Measurements from ENCODE around the gene PLBD2. TPM values are rescaled to one million over a fixed set of nuclear protein-coding genes. Genes with fewer than 3 reads are reported as not detected.
A peak's percentile ranks its signal among the peaks of the same experiment; 100 is the strongest.
"Not testable (repeated sequence)": the region's sequence is repeated elsewhere in the genome, so short reads cannot be mapped to it uniquely, and the experiment has no call there.

The PLBD2 gene
- total RNA-seq, 1 donor from 2014 or later = 44.2 TPM

DNA sequence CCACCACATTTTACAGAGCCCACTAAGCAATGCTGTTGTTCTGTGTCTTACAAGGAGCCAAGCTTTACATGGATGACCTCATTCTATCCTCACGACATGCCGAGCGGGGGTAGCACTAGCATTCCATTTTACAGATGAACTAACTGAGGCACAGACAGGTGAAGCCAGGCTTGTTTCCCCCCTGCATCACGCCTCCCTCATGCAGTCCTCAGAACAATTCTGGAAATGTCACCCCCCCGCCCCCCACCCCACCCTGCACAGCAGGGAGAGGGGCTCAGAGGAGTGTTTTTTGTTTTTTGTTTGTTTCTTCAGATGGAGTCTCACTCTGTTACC, 25.0 kb upstream of the PLBD2 start:
- ATAC-seq (no peak), DNase-seq (ENCODE audit: low spot score) (no peak)
- intact Hi-C loops (cut with DNase I) = no loop called here

DNA sequence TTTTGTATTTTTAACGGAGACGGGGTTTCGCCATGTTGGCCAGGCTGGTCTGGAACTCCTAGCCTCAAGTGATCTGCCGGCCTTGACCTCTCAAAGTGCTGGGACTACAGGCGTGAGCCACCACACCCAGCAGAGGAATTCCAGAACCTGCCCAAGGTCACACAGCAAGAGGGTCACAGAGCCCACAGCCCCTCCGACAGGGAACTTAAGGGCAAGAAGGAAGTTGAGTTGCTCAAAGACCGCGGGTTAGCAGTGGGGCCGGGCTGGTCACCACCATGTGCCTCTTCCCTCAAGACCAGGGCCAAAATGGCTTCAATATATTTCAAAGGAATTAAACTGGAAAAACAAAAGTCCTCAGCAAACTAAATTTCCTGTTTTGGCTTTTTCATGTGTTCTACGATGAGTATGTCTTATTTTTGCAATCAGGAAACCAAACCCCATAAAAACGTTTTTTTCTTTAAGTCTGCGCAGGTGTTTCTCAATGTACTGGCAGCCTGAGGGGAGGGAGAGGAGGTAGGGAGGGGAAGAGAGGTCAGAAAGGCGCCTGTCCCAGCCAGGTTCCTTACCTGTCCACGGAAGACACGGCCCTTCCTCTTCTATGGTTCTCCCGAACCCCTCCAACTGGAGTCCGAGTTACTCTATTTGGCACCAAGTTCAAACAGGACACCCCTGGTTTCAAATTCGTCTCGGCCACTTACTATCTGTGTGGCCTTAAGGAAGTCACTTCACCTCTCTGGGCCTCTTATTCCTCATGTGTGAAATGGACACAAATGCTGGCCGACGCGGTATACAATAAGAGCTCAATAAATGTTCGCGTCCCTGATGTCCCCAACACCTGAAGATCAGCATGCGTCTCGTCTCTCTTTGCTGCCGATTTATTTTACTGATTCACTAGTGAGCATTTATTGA, 24.3 kb upstream of the PLBD2 start:
- peak; percentile 70 for DNase-seq (ENCODE audit: low spot score)
- peak; percentile 38 for ATAC-seq
- intact Hi-C loops (cut with DNase I) = no loop called here

DNA sequence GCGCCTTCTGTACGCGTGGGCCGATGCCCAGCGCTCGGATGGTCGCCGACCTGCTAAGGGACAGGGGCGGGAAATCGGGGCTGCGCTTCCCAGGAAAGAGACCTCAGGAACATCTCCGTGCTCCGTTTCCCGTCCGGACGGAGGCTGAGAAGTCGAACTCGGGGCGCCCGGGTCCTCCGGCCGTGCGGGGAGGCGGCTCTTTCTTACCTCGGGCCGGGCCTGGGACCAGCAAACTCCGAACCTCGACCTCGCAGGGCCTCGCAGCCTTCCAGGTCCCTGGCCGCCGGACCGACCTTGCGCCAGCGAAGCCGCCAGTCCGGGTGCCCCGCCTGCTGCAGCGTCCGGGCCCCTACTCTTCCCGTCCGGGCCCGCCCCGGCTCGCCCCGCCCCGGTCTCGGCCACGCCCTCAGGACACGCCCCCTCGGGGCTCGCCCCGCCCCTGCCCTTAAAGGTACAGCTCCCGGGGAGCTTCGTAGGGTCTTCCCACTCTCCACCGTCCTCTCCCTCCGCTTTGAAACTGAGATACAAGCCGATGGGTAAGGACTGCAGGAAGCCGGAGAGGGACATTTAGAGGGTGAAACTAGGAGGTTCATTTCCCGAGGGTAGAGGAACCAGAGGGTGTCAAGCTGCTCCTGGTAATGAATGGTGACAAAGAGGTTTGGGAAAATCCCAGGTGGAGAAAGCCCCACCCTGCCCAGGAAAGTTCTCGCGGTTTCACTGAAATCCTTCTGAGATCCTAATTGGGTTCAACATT, 23.4 kb upstream of the PLBD2 start, which contains the start of gene SLC8B1:
Gene SLC8B1, minus strand, starts transcription at position 324 of the 754 bp plus-strand sequence. CDS start 2,231 bp downstream, outside the sequence.
- peak; percentile 95 for DNase-seq (ENCODE audit: low spot score)
- intact Hi-C loops (cut with DNase I) = no loop called here
- ATAC-seq = peak; percentile 99

DNA sequence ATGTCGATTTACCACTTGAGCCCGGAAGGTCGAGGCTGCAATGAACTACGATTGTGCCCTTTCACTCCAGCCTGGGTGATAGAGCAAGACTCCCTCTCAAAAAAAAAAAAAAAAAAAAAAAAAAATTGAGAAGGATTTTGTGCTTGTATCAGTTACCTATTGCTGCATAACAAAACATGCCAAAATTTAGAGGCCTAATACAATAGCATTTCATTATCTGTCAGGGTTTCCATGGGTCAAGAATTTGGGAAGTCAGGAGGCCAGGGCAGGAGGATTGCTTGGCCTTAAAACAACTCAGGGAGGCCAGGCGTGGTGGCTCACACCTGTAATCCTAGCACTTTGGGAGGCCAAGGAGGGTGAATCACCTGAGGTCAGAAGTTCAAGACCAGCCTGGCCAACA, 18.8 kb upstream of the PLBD2 start:
- intact Hi-C loops (cut with DNase I) = no loop called here
- ATAC-seq = no peak
- no peak for DNase-seq (ENCODE audit: low spot score)

GRCh38 chr12:113340061-113340460, 18.3 kb upstream of the PLBD2 start:
- no peak for ATAC-seq

DNA sequence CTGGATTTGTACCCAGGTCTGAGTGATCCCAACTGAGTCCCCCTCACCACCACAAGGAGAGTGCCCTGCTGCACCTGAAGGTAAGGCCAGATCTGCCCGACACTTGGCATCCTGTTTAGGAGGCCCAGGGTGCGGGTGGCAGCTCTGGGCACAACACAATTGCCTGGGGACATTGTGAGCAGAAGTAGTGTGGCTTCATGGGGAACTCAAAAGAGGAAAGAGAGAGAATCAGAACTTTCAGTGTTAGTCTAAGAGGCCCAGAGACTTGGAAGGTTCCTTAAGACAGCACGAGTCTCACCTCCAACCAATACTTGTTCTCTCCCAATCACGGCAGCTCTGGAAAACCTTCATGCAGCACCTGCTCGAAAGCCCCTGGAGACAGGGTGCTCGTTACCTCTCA, 16.9 kb upstream of the PLBD2 start:
- no peak for DNase-seq (ENCODE audit: low spot score)
- ATAC-seq = no peak
- intact Hi-C loops (cut with DNase I) = no loop called here

More at GRCh38 chr12:113340061-113340460, 18.3 kb upstream of the PLBD2 start:
- intact Hi-C loops (cut with DNase I) = no loop called here
- DNase-seq (ENCODE audit: low spot score) = no peak

- DNase-seq (ENCODE audit: low spot score) = no peak
- intact Hi-C loops (cut with DNase I) = no loop called here
- no peak for ATAC-seq
Observed at GRCh38 chr12:113345318-113345717, 13.1 kb upstream of the PLBD2 start.

DNA sequence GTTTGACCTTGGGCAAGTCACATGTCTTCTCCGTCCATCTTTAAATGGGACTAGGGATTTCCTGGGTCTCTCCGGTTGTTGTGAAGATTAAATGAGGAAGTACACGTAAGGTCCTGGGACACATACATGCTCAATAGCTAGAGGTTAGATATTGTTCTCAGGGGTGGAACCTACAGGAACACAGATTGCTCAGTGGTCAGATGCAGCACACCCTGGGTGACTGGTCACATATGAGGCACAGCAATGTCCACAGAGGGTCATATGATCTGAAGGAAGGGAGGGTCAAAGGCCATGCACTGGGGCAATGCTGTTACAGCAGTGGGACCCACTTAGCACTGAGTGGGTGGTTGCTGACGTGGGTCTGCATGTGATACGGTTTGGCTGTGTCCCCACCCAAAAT, 12.0 kb upstream of the PLBD2 start:
- ATAC-seq (no peak), DNase-seq (ENCODE audit: low spot score) (no peak)
- intact Hi-C loops (cut with DNase I) = no loop called here

GRCh38 chr12:113347107-113347506, 11.3 kb upstream of the PLBD2 start:
- intact Hi-C loops (cut with DNase I) = no loop called here
- ATAC-seq (no peak), DNase-seq (ENCODE audit: low spot score) (no peak)

DNA sequence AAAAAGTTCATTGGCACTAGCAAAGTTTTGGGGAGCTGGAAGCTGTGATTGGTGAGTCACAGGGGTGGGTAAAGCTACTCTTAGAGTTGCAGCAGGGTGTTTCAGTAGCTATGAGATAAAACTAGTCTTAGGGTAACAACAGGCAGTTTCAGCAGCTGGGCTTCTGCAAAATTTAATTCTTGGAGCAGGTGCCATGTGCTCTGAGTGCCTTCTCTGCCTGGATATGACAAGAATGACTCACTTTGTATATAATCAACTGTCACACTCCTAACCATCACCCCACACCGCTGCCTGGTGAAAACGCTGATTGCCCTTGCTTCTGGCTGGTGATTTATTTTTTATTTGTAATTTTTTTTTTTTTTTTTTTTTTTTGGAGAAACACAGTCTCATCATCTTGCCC, 10.5 kb upstream of the PLBD2 start:
- DNase-seq (ENCODE audit: low spot score) (no peak), ATAC-seq (no peak)
- intact Hi-C loops (cut with DNase I) = no loop called here

DNA sequence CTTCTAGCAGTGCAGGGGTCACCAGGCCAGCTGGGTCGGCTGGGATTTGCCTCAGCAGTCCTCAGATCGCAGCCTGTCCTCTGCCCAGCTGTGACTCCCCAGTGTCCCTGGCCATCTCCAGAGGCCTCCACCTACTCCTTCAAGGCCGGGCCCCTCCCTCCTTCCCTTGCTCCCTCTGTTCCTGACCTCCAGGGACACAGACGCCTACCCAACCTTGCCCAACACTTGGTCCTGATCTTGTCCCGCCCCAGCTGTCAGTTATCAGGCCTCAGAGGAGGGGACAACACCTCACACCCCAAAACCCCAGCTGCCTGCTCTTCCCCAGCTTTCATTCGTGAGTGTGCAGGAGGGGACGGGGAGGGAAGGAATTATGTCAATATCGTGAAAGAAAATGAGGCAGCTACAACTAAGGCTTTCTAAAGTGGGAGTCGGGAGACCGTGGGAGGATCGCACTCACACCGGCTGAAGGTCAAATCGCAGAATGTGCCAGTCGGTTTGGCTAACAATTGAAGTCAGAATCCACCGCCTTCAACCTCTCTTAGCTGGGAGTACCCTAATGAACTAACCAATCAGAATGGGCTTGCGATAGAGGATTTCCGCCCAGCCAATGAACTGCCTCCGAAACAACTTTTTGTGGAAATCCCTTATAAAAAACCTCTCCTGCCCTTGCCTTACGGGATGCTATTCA, 9.4 kb upstream of the PLBD2 start:
- DNase-seq (ENCODE audit: low spot score) = no peak
- intact Hi-C loops (cut with DNase I) = no loop called here
- no peak for ATAC-seq

GRCh38 chr12:113351089-113351488, 7.3 kb upstream of the PLBD2 start:
- no peak for DNase-seq (ENCODE audit: low spot score)
- no peak for ATAC-seq
- intact Hi-C loops (cut with DNase I) = no loop called here

DNA sequence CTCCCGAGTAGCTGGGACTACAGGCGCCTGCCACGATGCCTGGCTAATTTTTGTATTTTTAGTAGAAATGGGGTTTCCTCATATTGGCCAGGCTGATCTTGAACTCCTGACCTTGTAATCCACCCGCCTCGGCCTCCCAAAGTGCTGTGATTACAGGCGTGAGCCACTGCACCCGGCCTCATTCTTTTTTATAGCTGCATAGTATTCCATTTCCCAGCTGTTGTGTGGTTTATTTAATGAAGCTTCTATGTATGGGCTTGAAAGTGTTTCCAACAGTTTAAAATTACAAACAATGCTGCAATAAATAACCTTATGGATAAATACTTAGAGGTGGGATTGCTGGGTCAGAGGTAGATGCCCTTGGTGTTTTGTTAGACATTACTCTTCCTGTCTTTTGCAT, 4.2 kb upstream of the PLBD2 start:
- ATAC-seq; intact Hi-C loops (cut with DNase I): not testable (repeated sequence)

DNA sequence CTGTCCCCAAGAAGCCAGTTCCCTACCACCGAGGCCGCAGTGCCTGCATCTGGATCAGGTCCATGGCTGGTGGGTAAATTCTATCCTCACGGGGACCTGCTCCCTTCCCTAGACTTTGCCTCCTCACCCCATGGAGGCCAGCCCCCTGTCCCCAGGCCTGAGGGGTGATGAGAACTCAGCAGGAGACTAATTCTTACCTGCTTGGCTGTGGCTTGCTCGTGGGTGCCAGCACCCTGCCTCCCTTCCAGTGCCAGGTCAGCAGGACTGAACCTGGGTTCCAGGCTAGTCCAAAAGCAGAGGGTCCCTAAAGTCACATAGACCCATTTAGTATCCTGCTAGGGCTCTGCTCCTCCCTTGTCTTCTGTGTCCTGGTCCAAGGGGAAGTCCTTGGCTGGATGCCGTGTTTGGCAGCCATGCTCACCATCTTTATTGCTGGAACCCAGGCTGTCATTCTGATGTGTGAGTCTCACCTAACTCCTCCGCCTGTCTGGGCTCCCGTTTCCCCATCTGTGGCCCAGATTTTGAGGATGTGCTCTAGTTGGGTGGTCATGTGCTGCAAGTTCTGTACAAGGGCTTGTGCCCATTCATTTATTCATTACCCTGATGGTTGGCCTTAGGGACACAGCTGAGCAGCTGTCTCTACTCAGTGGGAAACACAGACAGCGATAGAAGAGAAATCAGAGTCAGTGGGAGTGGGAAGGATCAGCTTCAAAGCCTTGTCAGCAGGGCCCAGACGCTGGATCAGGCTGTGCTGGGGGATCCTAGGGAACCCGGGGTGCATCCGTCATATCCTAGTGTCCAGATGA, 949 bp downstream of the PLBD2 start:
- intact Hi-C loops (cut with DNase I) = no loop called here
- ATAC-seq = peak; percentile 23
- peak; percentile 67 for DNase-seq (ENCODE audit: low spot score)

More for the DNA sequence above, 4.2 kb upstream of the PLBD2 start:
- not testable (repeated sequence) for DNase-seq (ENCODE audit: low spot score)

- ATAC-seq (peak; percentile 1), DNase-seq (ENCODE audit: low spot score) (no peak)
- intact Hi-C loops (cut with DNase I) = no loop called here
Observed at GRCh38 chr12:113359939-113360748, 1.8 kb downstream of the PLBD2 start.

DNA sequence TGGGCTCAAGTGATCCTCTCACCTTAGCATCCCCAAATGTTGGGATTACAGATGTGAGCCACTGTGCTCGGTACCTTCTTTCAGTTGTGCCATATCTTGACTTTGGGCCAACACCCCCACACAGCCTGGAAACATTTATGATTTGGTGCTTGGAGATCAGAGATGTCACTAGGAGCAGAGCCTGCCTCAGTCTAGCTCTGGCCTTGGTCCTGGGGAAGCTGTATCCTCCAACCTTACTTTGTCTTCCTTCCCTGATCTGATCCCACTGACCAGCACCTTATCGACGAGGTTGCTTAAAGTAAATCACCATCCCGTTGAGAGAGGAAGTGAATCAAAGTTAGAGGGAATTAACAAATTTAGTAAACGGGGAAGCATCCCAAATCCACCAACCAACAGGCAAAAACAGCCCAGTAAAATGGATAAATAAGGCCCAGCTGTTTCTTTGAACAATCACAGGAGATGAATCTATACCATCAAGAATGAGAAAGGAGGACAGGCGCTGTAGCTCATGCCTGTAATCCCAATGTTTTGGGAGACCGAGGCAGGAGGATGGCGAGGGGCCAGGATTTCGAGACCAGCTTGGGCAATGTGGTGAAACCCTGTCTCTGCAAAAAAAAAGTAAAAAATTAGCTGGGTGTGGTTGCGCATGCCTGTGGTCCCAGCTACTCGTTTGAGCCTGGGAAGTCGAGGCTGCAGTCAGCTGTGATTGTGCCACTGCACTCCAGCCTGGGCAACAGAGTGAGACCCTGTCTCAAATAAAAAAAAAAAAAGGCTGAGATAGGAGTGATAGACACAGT, 3.4 kb downstream of the PLBD2 start:
- intact Hi-C loops (cut with DNase I) = no loop called here
- ATAC-seq (no peak), DNase-seq (ENCODE audit: low spot score) (no peak)

DNA sequence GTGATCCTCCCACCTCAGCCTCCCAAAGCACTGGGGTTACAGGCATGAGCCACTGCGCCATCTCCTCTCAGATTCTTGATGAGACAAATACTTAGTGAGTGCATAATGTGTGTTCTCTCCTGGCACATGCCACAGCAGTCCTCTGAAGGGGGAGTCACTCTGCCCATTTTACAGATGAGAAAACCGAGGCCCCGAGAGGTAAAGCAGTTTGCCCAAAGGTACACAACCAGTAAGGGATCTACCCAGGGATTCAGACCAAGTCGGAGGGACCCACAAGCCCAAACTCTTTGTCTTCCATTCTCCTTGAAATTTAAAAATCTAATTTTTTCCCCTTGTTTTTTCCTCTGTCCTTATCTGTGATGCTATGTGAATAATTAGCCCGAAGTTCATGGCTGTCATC, 6.3 kb downstream of the PLBD2 start:
- ATAC-seq (no peak), DNase-seq (ENCODE audit: low spot score) (no peak)
- intact Hi-C loops (cut with DNase I) = no loop called here

Measured in sciatic nerve (tissue), 2 donors.